OCI-LY3 (cell line): ENCODE results near the gene MCF2L2.

Source experiments
- H2AFZ ChIP-seq: fragments of 200-600, 300-600 bp; shearing (Covaris generic); 2 replicates; pipeline ENCODE4 v1.6.0; 2014; ENCODE audit warnings: antibody characterized with exemption, low read depth, low read length
- H3K27ac ChIP-seq: fragments of 200-600, 300-600 bp; sonication (generic); 2 replicates; pipeline ENCODE4 v1.5.1; 2014; ENCODE audit warnings: mild to moderate bottlenecking, low read length, moderate library complexity, mixed read lengths
- H3K27me3 ChIP-seq: fragments of 200-600, 300-600 bp; sonication (generic); 2 replicates; pipeline ENCODE4 v1.6.1; 2014; ENCODE audit warnings: low read depth, low read length, mixed read lengths
- H3K36me3 ChIP-seq: fragments of 200-600, 300-600 bp; sonication (generic); replicated peaks from 2 replicates; pipeline ENCODE3; 2014; ENCODE audit warnings: low read depth, low read length, mixed read lengths
- H3K4me1 ChIP-seq: fragments of 300-600, 200-600 bp; sonication (generic); 2 replicates; pipeline ENCODE4 v1.6.1; 2014; ENCODE audit warnings: low read length, mixed read lengths
- H3K4me2 ChIP-seq: fragments of 200-600, 300-600 bp; sonication (generic); 2 replicates; pipeline ENCODE4 v1.6.1; 2014; ENCODE audit warnings: low read length, mixed read lengths
- H3K4me3 ChIP-seq: fragments of 300-600, 200-600 bp; sonication (generic); 2 replicates; pipeline ENCODE4 v1.5.1; 2014; ENCODE audit warnings: antibody characterized with exemption, mild to moderate bottlenecking, low read length, moderate library complexity
- H3K79me2 ChIP-seq: fragments of 300-600, 200-600 bp; shearing (Covaris generic); 2 replicates; pipeline ENCODE4 v1.6.1; 2014; ENCODE audit warnings: mild to moderate bottlenecking, low read length, mixed read lengths
- H3K9ac ChIP-seq: fragments of 300-600, 200-600 bp; shearing (Covaris generic); 2 replicates; pipeline ENCODE4 v1.6.0; 2014; ENCODE audit warnings: mild to moderate bottlenecking, low read length, moderate library complexity
- H3K9me3 ChIP-seq: fragments of 200-600, 300-600 bp; shearing (Covaris generic); 2 replicates; pipeline ENCODE4 v1.6.1; 2014; ENCODE audit warnings: low read length, mixed read lengths; ENCODE audit not compliant: insufficient read depth
- H4K20me1 ChIP-seq: fragments of 200-600, 300-600 bp; sonication (generic); 2 replicates; pipeline ENCODE4 v1.6.1; 2016; ENCODE audit warnings: low read length, mixed read lengths; ENCODE audit not compliant: insufficient read depth
- EZH2phosphoT487 ChIP-seq: fragments of 200-600 bp; shearing (Covaris generic); IDR thresholded peaks from 2 replicates; pipeline ENCODE4 v1.6.1; 2018; ENCODE audit warnings: antibody characterized with exemption, mixed run types, low read depth
- TF ChIP-seq, protein P1 (sequence below): fragments of 200-600, 300-600 bp; sonication (generic); IDR thresholded peaks from 2 replicates; pipeline ENCODE4 v1.5.1; 2014; ENCODE audit warnings: antibody characterized with exemption, low read length, low read depth

The MCF2L2 gene

DNA sequence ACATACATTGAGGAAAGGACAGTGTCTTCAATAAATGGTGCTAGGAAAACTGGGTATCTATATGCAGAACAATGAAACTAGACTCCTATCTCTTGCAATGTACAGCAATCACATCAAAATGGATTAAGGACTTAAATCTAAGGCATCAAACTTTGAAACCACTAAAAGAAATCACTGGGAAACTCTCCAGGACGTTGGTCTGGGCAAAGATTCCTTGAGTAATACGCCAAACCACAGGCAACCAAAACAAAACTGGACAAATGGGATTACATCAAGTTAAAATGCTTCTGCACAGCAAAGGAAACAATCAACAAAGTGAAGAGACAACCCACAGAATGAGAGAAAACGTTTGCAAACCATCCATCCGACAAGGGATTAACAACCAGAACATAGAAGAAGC lies 280.4 kb downstream of the MCF2L2 start:
- no peaks in the 10 kb centered on the region for H3K79me2 ChIP-seq
- no peak overlapping the region for H3K4me2 ChIP-seq
- H3K36me3 ChIP-seq = no peaks in the 10 kb centered on the region
- no peaks in the 10 kb centered on the region for H3K9me3 ChIP-seq
- no peak overlapping the region for H3K27ac ChIP-seq
- peaks cover 78% of the 10 kb centered on the region for H3K27me3 ChIP-seq
- H3K9ac ChIP-seq = no peak overlapping the region
- H2AFZ ChIP-seq = no peak overlapping the region
- 0 out of 2 replicates have a peak, but pooled peaks cover 4% of the 10 kb centered on the region for H3K4me1 ChIP-seq
- H4K20me1 ChIP-seq = peaks cover 13% of the 10 kb centered on the region
- H3K4me3 ChIP-seq = no peak overlapping the region
- no peak for TF ChIP-seq EZH2phosphoT487
- TF ChIP-seq, protein P1, sequence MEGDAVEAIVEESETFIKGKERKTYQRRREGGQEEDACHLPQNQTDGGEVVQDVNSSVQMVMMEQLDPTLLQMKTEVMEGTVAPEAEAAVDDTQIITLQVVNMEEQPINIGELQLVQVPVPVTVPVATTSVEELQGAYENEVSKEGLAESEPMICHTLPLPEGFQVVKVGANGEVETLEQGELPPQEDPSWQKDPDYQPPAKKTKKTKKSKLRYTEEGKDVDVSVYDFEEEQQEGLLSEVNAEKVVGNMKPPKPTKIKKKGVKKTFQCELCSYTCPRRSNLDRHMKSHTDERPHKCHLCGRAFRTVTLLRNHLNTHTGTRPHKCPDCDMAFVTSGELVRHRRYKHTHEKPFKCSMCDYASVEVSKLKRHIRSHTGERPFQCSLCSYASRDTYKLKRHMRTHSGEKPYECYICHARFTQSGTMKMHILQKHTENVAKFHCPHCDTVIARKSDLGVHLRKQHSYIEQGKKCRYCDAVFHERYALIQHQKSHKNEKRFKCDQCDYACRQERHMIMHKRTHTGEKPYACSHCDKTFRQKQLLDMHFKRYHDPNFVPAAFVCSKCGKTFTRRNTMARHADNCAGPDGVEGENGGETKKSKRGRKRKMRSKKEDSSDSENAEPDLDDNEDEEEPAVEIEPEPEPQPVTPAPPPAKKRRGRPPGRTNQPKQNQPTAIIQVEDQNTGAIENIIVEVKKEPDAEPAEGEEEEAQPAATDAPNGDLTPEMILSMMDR = no peak

DNA sequence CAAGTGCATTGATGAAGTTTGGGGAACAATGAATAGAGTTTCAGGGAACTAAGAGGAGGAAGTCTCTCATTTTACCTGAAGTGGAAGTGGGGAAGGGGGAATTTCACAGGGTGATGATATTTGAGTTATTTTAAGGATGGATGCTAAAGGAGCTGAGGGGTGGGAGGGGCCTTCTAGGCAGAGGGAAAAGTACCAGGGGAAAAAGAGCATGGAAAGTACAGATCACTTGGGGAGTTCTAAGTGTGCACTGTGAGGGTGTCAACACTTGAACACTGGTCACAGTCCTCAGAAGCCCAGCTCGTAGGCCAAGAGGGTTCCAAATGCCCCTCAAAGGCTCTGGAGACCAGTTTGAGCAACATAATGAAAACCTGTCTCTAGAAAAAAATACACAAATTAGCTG lies 284.1 kb downstream of the MCF2L2 start:
- Histone ChIP-seq H3K27ac (no peak overlapping the region), H3K4me3 (no peak overlapping the region), H3K4me2 (no peak overlapping the region), H3K4me1 (no peaks in the 10 kb centered on the region), H3K36me3 (no peaks in the 10 kb centered on the region), H3K79me2 (no peaks in the 10 kb centered on the region), H3K9me3 (no peaks in the 10 kb centered on the region), H4K20me1 (no peaks in the 10 kb centered on the region), H3K9ac (no peak overlapping the region), H2AFZ (no peak overlapping the region), H3K27me3 (peaks cover 84% of the 10 kb centered on the region)
- TF ChIP-seq EZH2phosphoT487 = no peak
- TF ChIP-seq, protein P1 = no peak

DNA sequence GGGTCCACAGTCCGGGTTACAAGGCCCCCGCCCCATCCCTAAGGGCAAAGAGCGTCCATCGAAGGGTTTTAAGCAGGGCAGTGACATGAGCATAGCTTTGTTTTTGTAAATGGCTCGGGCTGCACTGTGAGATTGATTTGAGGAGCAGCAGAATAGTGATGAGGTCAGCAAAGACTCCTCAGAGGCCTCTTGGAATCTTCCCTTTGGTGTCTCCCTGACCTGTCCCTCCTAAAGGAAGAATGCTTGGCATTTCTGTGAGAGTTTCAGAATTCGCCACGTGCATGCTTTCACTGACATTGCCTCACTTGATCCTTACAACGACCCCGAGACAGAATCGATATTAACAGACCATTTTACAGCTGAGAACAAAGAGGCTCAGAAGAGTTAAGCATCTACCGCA lies 286.2 kb downstream of the MCF2L2 start:
- Histone ChIP-seq H3K4me1 (no peaks in the 10 kb centered on the region), H3K9ac (no peak overlapping the region), H3K27ac (no peak overlapping the region), H3K4me3 (no peak overlapping the region), H2AFZ (no peak overlapping the region), H3K79me2 (no peaks in the 10 kb centered on the region), H4K20me1 (no peaks in the 10 kb centered on the region), H3K27me3 (peaks cover 85% of the 10 kb centered on the region), H3K4me2 (no peak overlapping the region), H3K9me3 (0 out of 2 replicates have a peak, but pooled peaks cover 3% of the 10 kb centered on the region), H3K36me3 (no peaks in the 10 kb centered on the region)
- TF ChIP-seq EZH2phosphoT487 = no peak
- TF ChIP-seq, protein P1 = no peak

DNA sequence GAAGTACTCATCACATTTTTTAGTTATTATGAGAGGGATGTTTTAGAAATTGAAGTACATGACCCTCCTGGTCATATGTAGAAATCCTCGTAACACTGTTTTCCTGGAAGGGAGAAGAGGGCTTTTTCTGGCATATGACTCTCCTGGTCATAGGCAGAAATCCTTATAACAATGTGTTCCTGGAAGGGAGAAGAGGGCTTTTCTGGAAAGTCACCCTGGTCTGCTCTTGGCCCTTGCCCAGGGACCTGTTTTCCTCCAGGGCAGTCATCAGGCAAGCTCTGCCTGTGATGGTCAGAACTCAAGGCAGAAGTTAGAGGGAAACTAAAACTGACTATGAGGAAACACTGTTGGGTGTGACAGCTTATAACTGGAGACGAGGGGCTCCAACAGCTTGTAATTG lies 293.6 kb downstream of the MCF2L2 start:
- Histone ChIP-seq H3K9me3 (peaks cover 3% of the 10 kb centered on the region; the same call in 1 of the 2 replicates), H3K4me3 (no peak overlapping the region), H3K36me3 (no peaks in the 10 kb centered on the region), H3K4me2 (no peak overlapping the region), H3K79me2 (no peaks in the 10 kb centered on the region), H3K27ac (no peak overlapping the region), H3K4me1 (no peaks in the 10 kb centered on the region), H3K27me3 (peaks cover 76% of the 10 kb centered on the region), H3K9ac (no peak overlapping the region), H2AFZ (no peak overlapping the region), H4K20me1 (no peaks in the 10 kb centered on the region)
- TF ChIP-seq, protein P1 = no peak
- no peak for TF ChIP-seq EZH2phosphoT487
